Esophagus squamous epithelium (tissue), 4 donors: ENCODE data around the gene NAT16.

Experiments used
- POLR2A ChIP-seq, 4 donors: fragments of 450-650 bp; IDR thresholded peaks; one replicate each; pipeline ENCODE4 v1.6.1; 2017; ENCODE audit warnings: antibody characterized with exemption in 4 of 4, mild to moderate bottlenecking in 4 of 4, moderate library complexity in 3 of 4
- TF ChIP-seq, protein P1 (sequence below), 6 experiments: fragments of 450-650 bp in 4 of 6; fragments of 200-600 bp in 2 of 6; sonication (generic) in 2 of 6; IDR thresholded peaks; one replicate each; pipeline ENCODE4 v1.5.1; 2016 to 2019; ENCODE audit warnings: antibody characterized with exemption in 6 of 6, mild to moderate bottlenecking in 4 of 6, moderate library complexity in 4 of 6

DNA sequence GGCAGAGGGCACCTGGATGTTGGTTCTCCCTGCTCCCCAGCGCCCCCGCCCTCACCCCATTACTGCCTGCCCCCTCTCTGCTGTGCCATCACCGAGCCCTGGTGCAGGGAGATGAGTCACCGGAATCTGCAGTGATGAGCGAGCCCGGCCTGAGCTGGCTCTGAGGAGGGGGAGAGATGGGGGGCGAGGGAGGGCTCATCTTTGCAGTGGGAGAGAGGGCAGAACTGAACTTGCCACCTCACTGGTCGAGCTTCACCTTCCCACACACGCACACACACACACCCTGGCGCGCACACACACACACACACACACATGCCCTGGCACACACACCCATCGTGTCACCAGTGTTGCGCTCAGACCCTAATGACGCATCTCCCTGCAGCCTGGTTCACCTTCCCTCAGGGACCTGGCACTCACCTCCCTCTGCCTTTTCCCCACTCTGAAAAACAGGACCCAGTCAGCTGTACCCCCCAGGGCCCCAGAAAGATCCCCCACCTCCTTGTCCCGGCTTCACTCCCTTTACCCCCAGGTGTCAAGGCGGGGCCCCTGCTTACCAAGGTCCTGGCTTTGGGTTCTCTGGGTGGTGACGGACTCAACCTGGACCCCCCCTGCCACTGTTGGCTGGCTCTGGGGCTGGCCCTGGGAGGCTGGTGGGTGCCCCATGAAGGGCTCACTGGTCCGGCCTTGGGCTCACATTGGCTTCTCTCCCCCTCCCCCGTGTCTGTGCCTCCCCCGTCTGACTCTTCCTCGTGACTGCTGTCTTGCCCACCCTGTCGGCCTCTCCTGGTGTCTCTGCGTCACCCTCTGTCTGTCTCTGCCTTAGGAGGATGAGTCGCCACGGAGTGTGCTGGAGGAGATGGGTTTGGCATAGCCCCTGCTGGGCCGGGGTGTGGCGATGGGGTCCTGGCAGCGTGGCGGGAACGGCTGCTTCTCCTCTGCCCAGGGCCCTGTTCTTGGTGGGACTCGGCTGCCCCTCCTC lies 20.1 kb downstream of the NAT16 start:
- no peak for TF ChIP-seq POLR2A (IDR thresholded peaks at IDR 0.05)
- TF ChIP-seq, protein P1, sequence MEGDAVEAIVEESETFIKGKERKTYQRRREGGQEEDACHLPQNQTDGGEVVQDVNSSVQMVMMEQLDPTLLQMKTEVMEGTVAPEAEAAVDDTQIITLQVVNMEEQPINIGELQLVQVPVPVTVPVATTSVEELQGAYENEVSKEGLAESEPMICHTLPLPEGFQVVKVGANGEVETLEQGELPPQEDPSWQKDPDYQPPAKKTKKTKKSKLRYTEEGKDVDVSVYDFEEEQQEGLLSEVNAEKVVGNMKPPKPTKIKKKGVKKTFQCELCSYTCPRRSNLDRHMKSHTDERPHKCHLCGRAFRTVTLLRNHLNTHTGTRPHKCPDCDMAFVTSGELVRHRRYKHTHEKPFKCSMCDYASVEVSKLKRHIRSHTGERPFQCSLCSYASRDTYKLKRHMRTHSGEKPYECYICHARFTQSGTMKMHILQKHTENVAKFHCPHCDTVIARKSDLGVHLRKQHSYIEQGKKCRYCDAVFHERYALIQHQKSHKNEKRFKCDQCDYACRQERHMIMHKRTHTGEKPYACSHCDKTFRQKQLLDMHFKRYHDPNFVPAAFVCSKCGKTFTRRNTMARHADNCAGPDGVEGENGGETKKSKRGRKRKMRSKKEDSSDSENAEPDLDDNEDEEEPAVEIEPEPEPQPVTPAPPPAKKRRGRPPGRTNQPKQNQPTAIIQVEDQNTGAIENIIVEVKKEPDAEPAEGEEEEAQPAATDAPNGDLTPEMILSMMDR (IDR thresholded peaks at IDR 0.05) = no peak
